ENCODE data around the gene SMARCB1. TPM values are rescaled to one million over a fixed set of nuclear protein-coding genes. Genes with fewer than 3 reads are reported as not detected.

The SMARCB1 gene
- 89.9 and 92.2 TPM in 2 replicates for total RNA-seq

GRCh38 chr22:23786752-23787599 lies at the start of gene SMARCB1:
SMARCB1 (plus strand) TSS chr22:23786966; CDS start chr22:23787170, 204 bp downstream.
- no peaks in the 10 kb centered on the region for H3K27me3 Mint-ChIP-seq
- peaks cover 7% of the 10 kb centered on the region for H3K36me3 Mint-ChIP-seq (ENCODE audit: low read depth)
- peaks cover 28% of the 10 kb centered on the region for H3K4me1 Mint-ChIP-seq
- H3K27ac Mint-ChIP-seq = peak within 1 kb of the TSS; percentile 95
- intact Hi-C loops (cut with micrococcal nuclease) = loop anchor here (1.0 to 2.0 kb wide), 6 partner anchors 15 to 127 kb away; partner anchors contain the start of genes CHCHD10, DERL3, MIF and MMP11
- no peaks in the 10 kb centered on the region for H3K9me3 Mint-ChIP-seq
- DNase-seq = peak; percentile 96
- peak within 1 kb of the TSS; percentile 88 for H3K4me3 Mint-ChIP-seq

- Mint-ChIP-seq H3K27me3 (peaks cover 3% of the 10 kb centered on the region), H3K27ac (no peak overlapping the region), H3K4me1 (no peaks in the 10 kb centered on the region), H3K4me3 (no peak overlapping the region), H3K36me3 (ENCODE audit: low read depth) (no peaks in the 10 kb centered on the region), H3K9me3 (no peaks in the 10 kb centered on the region)
- no peak for DNase-seq
- intact Hi-C loops (cut with micrococcal nuclease) = no loop called here
Observed at GRCh38 chr22:23737696-23738095, 49.1 kb upstream of the SMARCB1 start.

GRCh38 chr22:23742505-23743264 lies 44.1 kb upstream of the SMARCB1 start:
- Mint-ChIP-seq H3K9me3 (peaks cover 6% of the 10 kb centered on the region), H3K4me1 (no peaks in the 10 kb centered on the region), H3K36me3 (ENCODE audit: low read depth) (peaks cover 24% of the 10 kb centered on the region), H3K4me3 (no peak overlapping the region), H3K27ac (no peak overlapping the region), H3K27me3 (no peaks in the 10 kb centered on the region)
- intact Hi-C loops (cut with micrococcal nuclease) = no loop called here
- no peak for DNase-seq

DNA sequence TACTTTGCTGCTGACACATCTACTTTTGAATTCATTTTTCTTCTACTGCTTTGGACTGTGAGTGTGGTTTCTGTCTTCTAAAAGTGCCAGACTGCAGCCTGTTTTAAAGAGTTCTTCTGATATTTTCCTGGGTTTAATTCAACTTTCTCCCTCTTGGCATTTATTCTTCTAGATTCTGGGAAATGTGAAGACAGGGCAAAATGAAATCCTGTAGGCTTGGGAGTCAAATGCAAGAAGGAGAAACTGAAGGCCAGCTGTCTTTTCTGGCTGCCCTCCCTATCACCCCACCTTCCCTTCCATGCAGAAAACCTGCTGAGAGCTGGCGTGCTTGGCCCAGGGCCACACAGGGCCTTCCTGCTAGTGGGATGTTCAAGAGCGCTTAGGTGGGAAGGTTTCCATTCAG lies 43.5 kb upstream of the SMARCB1 start:
- Mint-ChIP-seq H3K27ac (no peak overlapping the region), H3K36me3 (ENCODE audit: low read depth) (peaks cover 24% of the 10 kb centered on the region), H3K9me3 (peaks cover 6% of the 10 kb centered on the region), H3K4me1 (no peaks in the 10 kb centered on the region), H3K27me3 (no peaks in the 10 kb centered on the region), H3K4me3 (no peak overlapping the region)
- no peak for DNase-seq
- intact Hi-C loops (cut with micrococcal nuclease) = no loop called here

GRCh38 chr22:23744001-23744400 lies 42.8 kb upstream of the SMARCB1 start:
- intact Hi-C loops (cut with micrococcal nuclease) = no loop called here
- Mint-ChIP-seq H3K4me1 (no peaks in the 10 kb centered on the region), H3K9me3 (peaks cover 6% of the 10 kb centered on the region)

GRCh38 chr22:23744485-23744884 lies 42.3 kb upstream of the SMARCB1 start:
- Mint-ChIP-seq H3K27me3 (no peaks in the 10 kb centered on the region), H3K36me3 (ENCODE audit: low read depth) (peaks cover 24% of the 10 kb centered on the region), H3K9me3 (peaks cover 6% of the 10 kb centered on the region), H3K27ac (no peak overlapping the region), H3K4me1 (no peaks in the 10 kb centered on the region), H3K4me3 (no peak overlapping the region)
- intact Hi-C loops (cut with micrococcal nuclease) = no loop called here
- DNase-seq = no peak

More at GRCh38 chr22:23744001-23744400, 42.8 kb upstream of the SMARCB1 start:
- Mint-ChIP-seq H3K27me3 (no peaks in the 10 kb centered on the region), H3K4me3 (no peak overlapping the region), H3K27ac (no peak overlapping the region), H3K36me3 (ENCODE audit: low read depth) (peaks cover 24% of the 10 kb centered on the region)
- no peak for DNase-seq

GRCh38 chr22:23745791-23746190 lies 41.0 kb upstream of the SMARCB1 start:
- no peak overlapping the region for H3K4me3 Mint-ChIP-seq
- peaks cover 24% of the 10 kb centered on the region for H3K36me3 Mint-ChIP-seq (ENCODE audit: low read depth)
- no peak overlapping the region for H3K27ac Mint-ChIP-seq
- intact Hi-C loops (cut with micrococcal nuclease) = no loop called here
- peaks cover 6% of the 10 kb centered on the region for H3K9me3 Mint-ChIP-seq
- H3K4me1 Mint-ChIP-seq = peaks cover 12% of the 10 kb centered on the region
- peaks cover 5% of the 10 kb centered on the region for H3K27me3 Mint-ChIP-seq
- no peak for DNase-seq

- H3K27ac Mint-ChIP-seq = no peak overlapping the region
- no peak for DNase-seq
- intact Hi-C loops (cut with micrococcal nuclease) = loop anchor here (5.0 kb wide), 1 partner anchor 43 kb away; no protein-coding TSS in a partner anchor
Observed at GRCh38 chr22:23749841-23750301, 36.9 kb upstream of the SMARCB1 start.

DNA sequence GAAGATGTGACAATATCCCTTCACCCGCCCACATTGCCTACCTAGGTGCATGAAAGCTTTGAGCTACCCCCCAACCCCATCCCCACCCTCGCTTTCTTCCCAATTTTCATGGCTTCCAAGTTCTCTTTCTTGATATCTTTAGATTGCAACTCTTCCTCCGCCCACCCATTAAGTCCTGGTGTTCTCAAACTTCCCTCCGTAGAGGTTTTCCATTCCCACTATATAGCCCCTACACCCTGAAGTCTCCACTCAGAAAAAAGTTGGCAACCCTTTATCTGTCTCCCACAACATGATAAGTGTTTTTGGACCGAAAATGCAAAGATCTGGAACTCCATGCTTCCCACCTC lies 36.4 kb upstream of the SMARCB1 start:
- DNase-seq = no peak
- Mint-ChIP-seq H3K27me3 (peaks cover 5% of the 10 kb centered on the region), H3K27ac (peak overlapping the region; percentile 77), H3K4me3 (peak overlapping the region; percentile 85), H3K9me3 (peaks cover under 1% of the 10 kb centered on the region), H3K4me1 (peaks cover 15% of the 10 kb centered on the region), H3K36me3 (ENCODE audit: low read depth) (peaks cover 3% of the 10 kb centered on the region)
- intact Hi-C loops (cut with micrococcal nuclease) = loop anchor here (5.0 kb wide), 1 partner anchor 43 kb away; no protein-coding TSS in a partner anchor

More at GRCh38 chr22:23749841-23750301, 36.9 kb upstream of the SMARCB1 start:
- Mint-ChIP-seq H3K9me3 (peaks cover 5% of the 10 kb centered on the region), H3K4me3 (peak overlapping the region; percentile 85), H3K27me3 (peaks cover 5% of the 10 kb centered on the region), H3K4me1 (peaks cover 15% of the 10 kb centered on the region), H3K36me3 (ENCODE audit: low read depth) (peaks cover 7% of the 10 kb centered on the region)

GRCh38 chr22:23750714-23751440 lies 35.9 kb upstream of the SMARCB1 start, which contains the start of gene ZNF70:
ZNF70 (minus strand) TSS chr22:23751112; CDS start chr22:23745140, 5,972 bp downstream.
- Mint-ChIP-seq H3K36me3 (ENCODE audit: low read depth) (peaks cover 2% of the 10 kb centered on the region), H3K4me1 (peaks cover 15% of the 10 kb centered on the region), H3K4me3 (peak within 1 kb of the TSS; percentile 85), H3K27ac (peak within 1 kb of the TSS; percentile 77), H3K9me3 (no peaks in the 10 kb centered on the region), H3K27me3 (peaks cover 5% of the 10 kb centered on the region)
- peak; percentile 95 for DNase-seq
- intact Hi-C loops (cut with micrococcal nuclease) = loop anchor here (5.0 kb wide), 1 partner anchor 44 kb away; no protein-coding TSS in a partner anchor

GRCh38 chr22:23751441-23751996 lies 35.2 kb upstream of the SMARCB1 start:
- H3K27ac Mint-ChIP-seq = peak overlapping the region; percentile 37
- H3K36me3 Mint-ChIP-seq (ENCODE audit: low read depth) = no peaks in the 10 kb centered on the region
- DNase-seq = no peak

GRCh38 chr22:23752090-23752691 lies 34.6 kb upstream of the SMARCB1 start:
- Mint-ChIP-seq H3K27ac (peak overlapping the region; percentile 10), H3K36me3 (ENCODE audit: low read depth) (no peaks in the 10 kb centered on the region), H3K27me3 (peaks cover 5% of the 10 kb centered on the region), H3K4me3 (peak overlapping the region; percentile 73), H3K9me3 (no peaks in the 10 kb centered on the region), H3K4me1 (peaks cover 15% of the 10 kb centered on the region)
- intact Hi-C loops (cut with micrococcal nuclease) = loop anchor here (5.0 kb wide), 1 partner anchor 45 kb away; no protein-coding TSS in a partner anchor
- no peak for DNase-seq

More at GRCh38 chr22:23751441-23751996, 35.2 kb upstream of the SMARCB1 start:
- H3K9me3 Mint-ChIP-seq = no peaks in the 10 kb centered on the region
- H3K4me1 Mint-ChIP-seq = peaks cover 15% of the 10 kb centered on the region
- intact Hi-C loops (cut with micrococcal nuclease) = loop anchor here (5.0 kb wide), 1 partner anchor 44 kb away; no protein-coding TSS in a partner anchor
- H3K27me3 Mint-ChIP-seq = peaks cover 5% of the 10 kb centered on the region
- H3K4me3 Mint-ChIP-seq = peak overlapping the region; percentile 79
